Medulla oblongata (tissue), 1 donor: ENCODE data around the gene CFI.
"Not testable (repeated sequence)": the region's sequence is repeated elsewhere in the genome, so short reads cannot be mapped to it uniquely, and the experiment has no call there.

Experiments used
- DNase-seq: peaks from one replicate; pipeline ENCODE4 v3.0.0-alpha.2; 2015; ENCODE audit errors: extremely low spot score

CFI gene

GRCh38 chr4:109798866-109799265 lies 2.9 kb downstream of the CFI start:
- no peak for DNase-seq

DNA sequence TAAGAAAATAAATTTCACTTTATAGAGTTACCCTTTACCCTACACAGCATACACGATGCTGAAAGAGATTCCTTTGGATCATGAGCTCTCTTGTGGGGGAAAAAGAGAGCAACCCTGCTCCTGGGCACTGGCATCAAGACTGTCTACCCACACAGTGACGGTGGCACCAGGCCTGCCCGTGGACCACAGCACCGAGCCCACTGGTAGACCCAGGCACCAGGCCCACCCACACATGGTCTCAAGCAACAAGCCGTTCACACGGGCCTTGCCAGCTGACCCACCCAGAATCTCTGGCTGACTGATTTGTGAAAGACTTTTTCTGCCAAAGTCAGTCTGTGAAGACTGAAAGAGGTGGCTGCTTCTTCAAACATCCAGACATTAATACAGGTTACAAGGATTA lies 6.7 kb downstream of the CFI start:
- DNase-seq, result no peak

GRCh38 chr4:109787807-109788206 lies 14.0 kb downstream of the CFI start:
- DNase-seq, result no peak

DNA sequence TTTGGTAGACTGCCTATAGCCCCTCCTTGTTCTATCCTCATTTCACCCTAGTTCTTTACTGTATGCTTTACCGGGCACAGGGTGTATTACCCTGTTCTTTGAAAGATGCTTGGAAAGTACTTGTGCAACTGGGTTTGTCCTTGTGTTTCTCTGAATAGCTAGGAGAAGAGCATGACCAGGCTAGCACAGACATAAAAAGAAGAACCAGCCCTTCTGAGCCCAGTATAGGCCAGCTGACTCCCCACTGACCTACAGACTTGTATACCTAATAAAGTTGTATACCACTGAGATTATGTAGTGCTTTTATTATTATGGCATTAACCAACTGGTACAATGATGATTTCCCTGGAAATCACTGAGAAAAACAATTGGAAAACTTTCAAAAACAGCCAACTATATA lies 15.0 kb downstream of the CFI start:
- DNase-seq, result no peak

DNA sequence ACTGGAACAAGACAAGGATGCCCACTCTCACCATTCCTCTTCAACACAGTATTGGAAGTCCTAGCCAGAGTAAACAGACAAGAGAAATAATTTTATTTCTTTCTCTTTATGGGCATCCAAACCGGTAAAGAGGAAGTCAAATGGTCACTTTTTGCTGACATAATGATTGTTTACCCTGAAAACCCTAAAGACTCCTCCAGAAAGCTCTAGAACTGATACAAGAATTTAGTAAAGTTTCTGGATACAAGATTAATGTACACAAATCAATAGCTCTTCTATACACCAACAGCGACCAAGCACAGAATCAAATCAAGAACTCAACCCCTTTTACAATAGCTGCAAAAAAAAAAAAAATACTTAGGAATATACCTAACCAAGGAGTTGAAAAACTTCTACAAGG lies 19.7 kb downstream of the CFI start:
- not testable (repeated sequence) for DNase-seq

DNA sequence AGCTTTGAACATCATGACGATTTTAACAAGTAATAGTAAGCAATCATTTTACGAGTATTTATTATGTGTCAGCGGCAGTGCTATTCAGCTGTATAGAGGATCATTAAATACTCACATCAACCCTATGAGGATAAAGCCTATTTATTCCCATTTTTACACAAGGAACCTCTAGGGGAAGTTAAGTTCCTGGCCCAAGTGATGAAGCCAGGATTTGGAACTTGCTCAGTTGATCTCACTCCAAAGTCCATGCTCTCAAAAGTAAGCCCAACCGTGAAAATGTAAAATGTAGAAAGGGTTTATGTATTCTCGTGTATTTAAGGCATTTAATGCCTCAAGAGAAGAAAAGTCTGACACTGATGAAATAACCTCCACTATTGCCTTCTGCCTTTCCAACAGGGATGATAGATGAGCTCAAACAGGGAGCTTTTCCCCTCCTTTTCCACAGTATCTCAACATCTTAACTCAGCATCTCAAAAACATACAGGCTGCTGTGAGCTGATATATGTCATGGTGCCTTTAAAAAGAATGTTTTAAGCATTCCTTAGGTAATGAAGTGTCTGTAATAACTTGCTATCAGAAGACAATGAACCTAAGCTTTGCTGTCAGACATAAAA lies 36.9 kb downstream of the CFI start:
- no peak for DNase-seq

GRCh38 chr4:109764376-109764775 lies 37.4 kb downstream of the CFI start:
- no peak for DNase-seq

GRCh38 chr4:109760682-109761081 lies 41.1 kb downstream of the CFI start:
- no peak for DNase-seq

GRCh38 chr4:109755656-109756055 lies 46.1 kb downstream of the CFI start:
- DNase-seq, result no peak

- DNase-seq, result no peak
Observed at GRCh38 chr4:109754093-109754857, 47.5 kb downstream of the CFI start.

GRCh38 chr4:109752525-109752924 lies 49.3 kb downstream of the CFI start:
- no peak for DNase-seq

DNA sequence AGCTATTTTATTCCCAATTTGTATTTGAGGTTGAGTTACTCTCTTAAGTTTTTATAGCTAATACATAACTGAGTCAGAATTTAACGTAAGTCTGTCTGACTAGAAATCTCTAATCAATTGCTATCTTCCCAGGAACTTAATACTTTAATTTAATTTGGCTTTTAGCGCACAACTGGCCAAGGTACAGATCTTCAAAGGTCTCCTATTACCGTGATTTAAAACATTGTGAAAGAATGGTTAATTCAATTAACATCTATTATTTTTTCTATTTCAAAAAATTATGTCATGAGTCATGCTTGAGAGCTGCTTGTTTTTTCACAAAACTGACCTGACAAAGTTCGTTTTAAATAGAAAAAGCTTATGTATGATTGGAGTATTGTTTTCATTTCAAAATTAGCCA lies 49.9 kb downstream of the CFI start:
- DNase-seq, result no peak

- DNase-seq, result no peak
Observed at GRCh38 chr4:109750652-109751244, 51.1 kb downstream of the CFI start.

- no peak for DNase-seq
Observed at GRCh38 chr4:109749388-109750082, 52.3 kb downstream of the CFI start.

DNA sequence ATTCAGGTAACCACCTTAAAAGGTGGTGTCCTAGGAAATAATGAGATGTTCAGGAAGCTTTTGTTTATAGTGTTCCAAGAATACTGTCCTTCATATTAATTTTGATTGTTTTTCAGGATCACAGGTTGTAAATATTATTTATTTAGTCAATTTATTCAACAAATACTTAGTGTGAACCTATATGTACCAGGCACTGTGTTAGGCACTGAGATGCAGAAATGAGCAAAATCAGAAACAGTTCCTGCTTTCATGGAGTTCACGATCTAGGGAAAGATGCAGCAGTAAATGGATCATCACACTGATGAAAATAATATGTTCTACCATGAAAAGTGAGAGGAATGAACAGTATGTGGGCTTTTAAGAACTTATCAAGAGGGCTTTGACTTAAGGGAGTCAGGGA lies 53.7 kb downstream of the CFI start:
- DNase-seq, result no peak

GRCh38 chr4:109746728-109747127 lies 55.1 kb downstream of the CFI start:
- no peak for DNase-seq

DNA sequence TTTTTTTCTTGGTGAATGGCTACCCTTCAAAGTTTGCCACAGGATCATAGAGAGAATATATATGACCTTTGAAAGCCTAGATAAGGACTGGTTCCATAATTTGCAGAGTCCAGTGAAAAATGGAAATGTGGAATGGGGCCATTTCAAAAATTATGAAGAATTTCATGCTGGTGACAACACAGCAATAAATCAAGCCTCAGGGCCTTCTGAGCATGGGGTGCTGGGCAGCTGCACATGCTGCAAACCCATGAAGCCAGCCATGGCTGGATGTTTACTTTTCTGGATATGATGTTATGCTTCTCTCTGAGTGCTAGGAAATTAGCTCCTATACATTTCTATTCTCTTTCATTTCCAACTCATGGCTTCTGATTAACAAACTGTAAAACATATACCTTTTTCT lies 56.0 kb downstream of the CFI start:
- DNase-seq, result no peak

DNA sequence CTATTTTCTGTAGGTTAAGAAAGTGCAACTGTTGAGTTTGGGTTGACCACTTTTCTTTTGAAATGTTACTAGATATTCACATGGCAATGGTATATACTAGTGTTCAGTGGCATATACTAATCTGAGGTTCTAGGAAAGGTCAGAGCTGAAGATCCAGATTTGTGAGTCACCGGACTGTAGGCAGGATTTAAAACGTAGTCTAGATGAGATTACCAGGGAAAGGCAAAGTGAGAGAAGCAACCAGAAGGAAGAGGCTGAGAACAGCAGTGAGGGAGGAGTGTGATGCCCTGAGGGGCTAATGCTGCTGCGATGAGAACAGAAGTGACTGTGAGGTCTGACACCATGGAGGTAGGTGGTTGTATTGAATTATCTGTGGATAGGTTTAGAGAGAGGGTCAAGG lies 62.3 kb downstream of the CFI start:
- no peak for DNase-seq

DNA sequence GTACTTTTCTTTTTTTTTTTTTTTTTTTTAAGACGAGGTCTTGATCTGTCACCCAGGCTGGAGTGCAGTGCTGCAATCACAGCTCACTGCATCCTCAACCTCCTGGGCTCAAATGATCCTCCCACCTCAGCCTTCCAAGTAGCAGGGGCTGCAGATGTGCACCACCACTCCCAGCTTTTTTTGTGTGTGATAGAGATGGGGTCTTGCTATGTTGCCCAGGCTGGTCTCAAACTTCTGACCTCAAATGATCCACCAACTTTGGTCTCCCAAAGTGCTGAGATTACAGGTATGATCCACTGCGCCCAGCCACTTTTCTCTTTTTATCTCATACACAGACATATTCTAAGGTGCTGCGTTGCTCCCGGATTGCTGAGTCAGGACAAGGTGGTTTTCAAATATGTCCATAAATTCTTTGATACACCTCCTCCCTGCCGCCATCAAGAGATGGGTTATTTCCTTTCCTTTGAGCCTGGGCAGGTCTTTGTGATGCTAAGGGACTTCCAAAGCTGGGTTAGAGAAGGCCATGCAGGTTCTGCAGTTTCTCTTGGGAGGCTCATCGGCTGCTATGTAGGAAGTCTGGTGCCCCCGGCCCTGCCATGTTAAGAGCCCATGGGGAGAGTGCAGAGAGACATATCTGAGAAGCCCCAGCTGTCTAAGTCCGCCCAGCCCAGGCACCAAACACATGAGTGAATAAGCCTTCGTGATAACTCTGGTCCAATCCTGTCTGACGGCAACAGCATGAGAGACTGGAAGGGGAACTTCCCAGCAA lies 63.5 kb downstream of the CFI start:
- no peak for DNase-seq

DNA sequence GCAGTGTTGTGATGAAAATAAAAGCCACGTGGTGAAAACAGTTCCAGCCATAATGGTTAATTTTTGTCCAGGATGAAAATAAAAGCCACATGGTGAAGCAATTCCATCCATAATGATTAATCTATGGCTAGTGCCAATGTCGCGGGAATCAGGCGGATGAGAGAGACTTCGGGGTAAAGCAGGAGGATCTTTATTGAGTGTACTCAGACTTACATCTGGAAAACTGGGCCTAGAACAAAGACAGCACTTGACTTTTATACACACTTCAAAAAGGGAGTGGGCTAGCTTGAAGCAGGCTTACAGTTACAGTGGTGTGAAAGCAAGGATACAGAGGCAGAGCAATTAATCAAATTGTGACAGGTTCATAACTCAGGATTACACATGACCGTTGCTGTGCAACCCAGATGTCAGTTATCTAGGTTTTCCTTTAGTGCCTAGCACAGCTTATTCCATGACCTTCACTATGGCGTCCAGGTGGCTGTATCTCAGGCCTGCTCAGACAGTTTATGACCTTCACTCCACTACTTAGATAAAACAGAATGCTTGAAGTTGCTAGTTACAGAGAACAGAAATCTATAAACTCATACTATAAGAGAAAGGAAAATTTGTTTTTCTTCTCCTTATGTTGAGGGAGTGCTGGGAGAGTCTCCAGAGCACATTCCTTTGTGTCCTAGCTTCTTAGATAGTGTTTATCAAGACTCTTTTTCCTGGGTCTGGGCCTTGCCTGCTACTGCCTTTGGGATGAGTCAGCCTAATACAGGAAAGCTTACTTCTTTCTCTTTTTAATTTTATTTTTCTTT lies 66.0 kb downstream of the CFI start:
- DNase-seq, result no peak

DNA sequence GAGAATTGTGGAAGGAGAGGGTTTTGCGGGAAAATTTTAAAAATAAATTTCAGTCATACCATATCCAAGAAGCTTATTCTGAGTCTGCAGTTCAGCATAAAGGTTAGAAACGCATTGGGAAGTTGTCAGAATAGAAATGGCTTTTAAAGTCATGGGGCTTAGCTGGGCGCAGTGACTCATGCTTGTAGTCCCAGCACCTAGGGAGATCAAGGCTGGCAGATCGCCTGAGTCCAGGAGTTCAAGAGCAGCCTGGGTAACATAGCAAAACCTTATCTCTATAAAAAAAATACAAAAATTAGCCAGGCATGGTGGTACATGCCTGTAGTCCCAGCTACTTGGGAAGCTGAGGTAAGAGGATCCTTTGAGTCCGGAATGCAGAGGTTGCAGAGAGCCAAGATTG lies 68.1 kb downstream of the CFI start:
- no peak for DNase-seq
